BLaER1 (cell line): ENCODE data around the gene TMEM178B.

Experiments used
- H3K27ac ChIP-seq: shearing (Covaris generic); formaldehyde crosslinking; 2 replicates; pipeline ENCODE4 v1.8.1; 2022
- H3K27me3 ChIP-seq: shearing (Covaris generic); formaldehyde crosslinking; 2 replicates; pipeline ENCODE4 v1.8.1; 2022
- H3K36me3 ChIP-seq: shearing (Covaris generic); formaldehyde crosslinking; 2 replicates; pipeline ENCODE4 v1.8.1; 2022
- H3K4me1 ChIP-seq: shearing (Covaris generic); formaldehyde crosslinking; 2 replicates; pipeline ENCODE4 v1.8.1; 2022
- H3K4me2 ChIP-seq: shearing (Covaris generic); formaldehyde crosslinking; 2 replicates; pipeline ENCODE4 v1.8.1; 2022
- H3K4me3 ChIP-seq: shearing (Covaris generic); formaldehyde crosslinking; 2 replicates; pipeline ENCODE4 v1.8.1; 2022
- H3K9ac ChIP-seq: shearing (Covaris generic); formaldehyde crosslinking; 2 replicates; pipeline ENCODE4 v1.8.1; 2022
- H3K9me3 ChIP-seq: shearing (Covaris generic); formaldehyde crosslinking; 2 replicates; pipeline ENCODE4 v1.8.1; 2022
- H4K20me1 ChIP-seq: shearing (Covaris generic); formaldehyde crosslinking; 2 replicates; pipeline ENCODE4 v1.8.1; 2022
- Cebpa-rat ChIP-seq: shearing (Covaris generic); IDR thresholded peaks from 2 replicates; pipeline ENCODE4 v1.8.1; 2022

The TMEM178B gene

DNA sequence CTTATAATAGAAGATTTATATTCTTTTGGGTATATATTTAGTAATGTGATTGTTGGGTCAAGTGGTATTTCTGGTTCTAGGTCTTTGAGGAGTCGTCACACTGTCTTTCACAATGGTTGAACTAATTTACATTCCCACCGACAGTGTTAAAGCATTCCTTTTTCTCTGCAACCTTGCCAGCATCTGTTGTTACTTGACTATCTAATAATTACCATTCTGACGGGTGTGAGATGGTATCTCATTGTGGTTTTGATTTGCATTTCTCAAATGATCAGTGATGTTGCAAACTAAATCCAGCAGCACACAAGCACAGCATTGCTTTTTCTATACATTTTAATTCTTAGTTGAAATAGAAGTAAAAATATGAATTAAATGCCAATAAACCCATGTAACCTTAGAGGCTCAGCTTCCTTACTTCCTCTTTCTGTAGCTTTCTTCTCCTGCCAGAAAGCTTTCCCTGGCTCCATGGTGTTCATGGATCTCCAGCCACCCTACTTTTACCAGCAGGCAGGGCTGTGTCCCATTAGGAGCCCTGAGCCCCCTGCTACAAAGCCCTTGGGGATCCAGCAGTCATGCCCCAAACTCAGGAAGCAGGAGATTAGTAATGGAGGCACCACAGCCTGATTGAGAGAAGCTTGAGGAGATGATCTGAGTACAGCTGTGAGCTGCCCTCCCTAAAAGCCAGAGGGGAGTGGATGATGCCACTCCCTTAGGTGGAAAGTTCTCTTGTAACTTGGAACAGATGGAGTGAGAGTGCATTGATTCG lies 158.6 kb downstream of the TMEM178B start:
- Histone ChIP-seq H3K4me2 (no peak overlapping the region), H3K27ac (no peak overlapping the region), H4K20me1 (no peaks in the 10 kb centered on the region), H3K4me3 (no peak overlapping the region), H3K9ac (no peak overlapping the region), H3K9me3 (no peaks in the 10 kb centered on the region), H3K27me3 (no peaks in the 10 kb centered on the region), H3K4me1 (no peaks in the 10 kb centered on the region), H3K36me3 (no peaks in the 10 kb centered on the region)
- TF ChIP-seq Cebpa-rat: no peak

DNA sequence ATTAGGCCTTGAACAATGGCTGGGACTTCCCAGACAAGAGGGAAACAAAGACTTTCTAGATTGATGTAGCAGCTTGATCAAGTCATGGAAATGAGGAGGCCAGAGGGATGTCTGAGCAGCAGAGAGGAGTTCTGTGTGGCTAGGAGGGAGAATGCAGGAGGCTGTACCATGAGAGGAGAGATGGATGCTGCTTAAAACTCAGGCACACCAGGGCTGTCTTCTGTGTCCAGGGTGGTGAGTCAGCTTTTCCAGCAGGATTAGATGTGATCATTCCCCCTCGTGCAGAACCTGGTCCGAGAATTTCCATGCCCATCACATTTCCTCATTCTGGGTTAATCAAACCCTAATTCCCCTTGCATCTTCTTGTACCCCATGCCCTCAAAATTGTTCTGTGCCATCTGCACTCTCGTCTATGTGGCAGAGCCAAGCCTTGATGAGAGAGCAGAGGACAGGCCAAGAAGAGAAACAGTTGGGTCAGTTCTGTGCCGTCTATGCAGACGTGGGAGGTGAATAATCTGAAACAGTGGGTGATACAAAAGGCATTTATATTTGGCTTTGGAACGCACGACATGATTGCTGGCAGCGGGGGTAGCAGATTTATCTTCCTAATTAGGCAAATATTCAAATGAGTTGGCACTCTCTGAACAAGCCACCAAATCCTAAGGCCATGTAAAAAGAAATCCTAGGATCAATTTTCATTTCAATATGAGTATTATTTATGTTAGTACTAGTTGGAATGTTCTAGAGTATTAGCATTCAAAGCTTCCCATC lies 160.7 kb downstream of the TMEM178B start:
- no peaks in the 10 kb centered on the region for H3K36me3 ChIP-seq
- no peaks in the 10 kb centered on the region for H3K27me3 ChIP-seq
- no peak overlapping the region for H3K27ac ChIP-seq
- no peaks in the 10 kb centered on the region for H3K4me1 ChIP-seq
- no peaks in the 10 kb centered on the region for H4K20me1 ChIP-seq
- H3K4me3 ChIP-seq: no peak overlapping the region
- no peak for TF ChIP-seq Cebpa-rat
- H3K9me3 ChIP-seq: no peaks in the 10 kb centered on the region
- no peak overlapping the region for H3K9ac ChIP-seq
- H3K4me2 ChIP-seq: no peak overlapping the region

DNA sequence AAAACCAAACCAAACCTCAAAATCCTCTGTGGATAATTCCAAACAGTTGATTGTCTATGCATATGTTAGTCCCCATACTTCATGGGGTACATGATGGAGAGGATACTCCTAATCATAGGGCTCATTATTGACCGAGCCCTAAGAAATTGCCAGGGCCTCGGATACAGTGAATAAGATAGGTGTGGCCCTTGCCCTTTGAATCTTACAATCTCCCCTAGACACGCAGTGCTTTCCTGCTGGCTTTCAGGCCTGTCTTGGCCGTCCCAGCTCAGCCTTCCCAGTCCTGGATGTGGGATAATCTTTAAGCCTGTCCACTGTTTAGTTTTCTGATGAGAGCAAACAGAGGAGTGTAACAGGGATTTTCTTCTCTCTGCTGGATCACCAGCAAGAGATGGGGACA lies 161.8 kb downstream of the TMEM178B start:
- Histone ChIP-seq H3K27ac (no peak overlapping the region), H3K27me3 (no peaks in the 10 kb centered on the region), H3K4me2 (no peak overlapping the region), H3K36me3 (no peaks in the 10 kb centered on the region), H3K9ac (no peak overlapping the region), H3K4me3 (no peak overlapping the region), H4K20me1 (no peaks in the 10 kb centered on the region), H3K4me1 (no peaks in the 10 kb centered on the region), H3K9me3 (no peaks in the 10 kb centered on the region)
- no peak for TF ChIP-seq Cebpa-rat

DNA sequence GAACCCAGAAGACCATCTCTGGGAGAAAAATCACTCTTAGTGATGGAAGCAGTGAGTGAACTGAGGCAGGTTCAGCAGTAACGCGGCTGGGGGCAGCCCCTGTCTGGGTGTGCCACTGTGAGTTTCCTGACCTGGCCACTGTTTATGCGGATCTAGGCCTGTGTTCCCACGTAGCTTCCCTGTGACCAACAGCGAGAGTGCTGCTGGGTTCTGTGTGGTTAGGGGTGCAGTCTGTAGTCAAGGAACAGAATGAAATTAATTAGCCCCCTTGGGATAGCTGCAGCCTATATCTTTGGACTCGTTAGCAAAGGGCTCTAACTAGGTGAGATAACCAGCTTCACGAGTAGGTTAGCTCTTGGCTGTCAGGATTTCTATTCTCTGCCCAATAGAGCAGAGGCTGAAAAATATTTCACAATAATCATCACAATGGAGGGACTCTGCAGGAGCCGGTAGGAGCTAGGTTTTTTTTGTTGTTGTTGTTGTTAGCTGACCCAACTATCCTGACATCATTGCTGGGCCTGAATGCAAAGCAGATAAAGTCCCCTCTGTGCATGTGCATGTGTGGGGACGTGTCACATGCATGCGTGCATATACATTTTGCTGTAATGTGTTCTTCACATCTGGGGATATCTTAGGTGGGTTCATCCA lies 164.9 kb downstream of the TMEM178B start:
- H3K9ac ChIP-seq: no peak overlapping the region
- H4K20me1 ChIP-seq: no peaks in the 10 kb centered on the region
- no peaks in the 10 kb centered on the region for H3K9me3 ChIP-seq
- H3K4me3 ChIP-seq: no peak overlapping the region
- no peak overlapping the region for H3K4me2 ChIP-seq
- H3K27me3 ChIP-seq: no peaks in the 10 kb centered on the region
- no peak overlapping the region for H3K27ac ChIP-seq
- no peaks in the 10 kb centered on the region for H3K36me3 ChIP-seq
- peaks cover 4% of the 10 kb centered on the region; the same call in 1 of the 2 replicates for H3K4me1 ChIP-seq
- no peak for TF ChIP-seq Cebpa-rat

DNA sequence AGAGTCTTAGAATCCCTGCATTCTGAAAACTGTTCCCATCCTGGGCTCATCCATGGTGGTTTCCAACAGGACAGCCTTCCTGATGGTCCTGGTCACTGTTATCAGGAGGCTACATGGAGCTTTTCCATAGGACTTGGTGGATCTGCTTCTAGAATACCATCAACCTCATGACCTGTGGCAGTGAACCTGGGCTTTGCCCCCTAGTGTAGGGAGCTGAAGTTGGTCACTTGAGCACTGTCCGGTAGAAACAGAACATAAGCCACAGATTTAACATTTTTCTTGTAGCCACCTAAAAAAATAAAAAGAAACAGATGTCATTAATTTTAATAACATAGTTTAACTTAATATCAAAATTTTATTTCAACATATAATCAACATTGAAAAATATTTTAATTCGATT lies 165.8 kb downstream of the TMEM178B start:
- H3K4me2 ChIP-seq: no peak overlapping the region
- H4K20me1 ChIP-seq: no peaks in the 10 kb centered on the region
- H3K4me1 ChIP-seq: peaks cover 4% of the 10 kb centered on the region; the same call in 1 of the 2 replicates
- no peak overlapping the region for H3K4me3 ChIP-seq
- no peak for TF ChIP-seq Cebpa-rat
- H3K9me3 ChIP-seq: no peaks in the 10 kb centered on the region
- no peaks in the 10 kb centered on the region for H3K27me3 ChIP-seq
- H3K36me3 ChIP-seq: no peaks in the 10 kb centered on the region
- H3K9ac ChIP-seq: no peak overlapping the region
- H3K27ac ChIP-seq: no peak overlapping the region

GRCh38 chr7:141242568-141242967 lies 168.7 kb downstream of the TMEM178B start:
- Histone ChIP-seq H3K27ac (no peak overlapping the region), H3K9ac (no peak overlapping the region), H3K9me3 (no peaks in the 10 kb centered on the region), H3K4me1 (peaks cover 4% of the 10 kb centered on the region; the same call in 1 of the 2 replicates), H4K20me1 (no peaks in the 10 kb centered on the region), H3K27me3 (no peaks in the 10 kb centered on the region), H3K4me3 (no peak overlapping the region), H3K36me3 (no peaks in the 10 kb centered on the region), H3K4me2 (no peak overlapping the region)
- TF ChIP-seq Cebpa-rat: no peak

DNA sequence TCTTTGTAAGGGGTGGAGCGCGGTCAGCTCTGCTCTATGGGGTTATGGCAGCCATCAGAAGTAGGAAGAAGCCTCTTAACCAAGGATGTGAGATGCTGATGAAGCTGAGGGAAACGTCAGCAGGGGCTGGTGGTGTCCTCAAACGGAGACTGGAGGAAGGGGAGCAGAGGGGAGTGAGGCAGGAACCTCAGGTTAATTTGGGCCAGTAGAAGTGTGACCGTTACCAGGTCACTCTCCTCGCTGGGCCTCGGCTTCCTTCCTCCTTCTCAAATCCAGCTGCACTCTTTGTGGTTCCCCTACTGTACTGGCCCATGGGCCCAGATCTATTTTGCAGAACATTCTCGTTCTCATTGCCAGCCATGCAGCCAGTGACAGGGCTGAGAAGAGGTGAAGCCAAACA lies 169.5 kb downstream of the TMEM178B start:
- Histone ChIP-seq H3K4me3 (no peak overlapping the region), H4K20me1 (no peaks in the 10 kb centered on the region), H3K27ac (no peak overlapping the region), H3K9me3 (no peaks in the 10 kb centered on the region), H3K9ac (no peak overlapping the region), H3K36me3 (no peaks in the 10 kb centered on the region), H3K27me3 (no peaks in the 10 kb centered on the region), H3K4me2 (no peak overlapping the region), H3K4me1 (peaks cover 4% of the 10 kb centered on the region; the same call in 1 of the 2 replicates)
- no peak for TF ChIP-seq Cebpa-rat

GRCh38 chr7:141244435-141244834 lies 170.6 kb downstream of the TMEM178B start:
- TF ChIP-seq Cebpa-rat: no peak
- H3K36me3 ChIP-seq: no peaks in the 10 kb centered on the region
- 0 out of 2 replicates have a peak, but pooled peaks cover 5% of the 10 kb centered on the region for H3K9me3 ChIP-seq
- peaks cover 4% of the 10 kb centered on the region; the same call in 1 of the 2 replicates for H3K4me1 ChIP-seq
- no peaks in the 10 kb centered on the region for H4K20me1 ChIP-seq
- no peaks in the 10 kb centered on the region for H3K27me3 ChIP-seq
- no peak overlapping the region for H3K9ac ChIP-seq
- no peak overlapping the region for H3K4me3 ChIP-seq
- H3K4me2 ChIP-seq: no peak overlapping the region
- H3K27ac ChIP-seq: no peak overlapping the region

- no peaks in the 10 kb centered on the region for H4K20me1 ChIP-seq
- no peak overlapping the region for H3K27ac ChIP-seq
- H3K36me3 ChIP-seq: no peaks in the 10 kb centered on the region
- no peaks in the 10 kb centered on the region for H3K27me3 ChIP-seq
- no peak overlapping the region for H3K4me2 ChIP-seq
- no peak overlapping the region for H3K9ac ChIP-seq
- H3K4me1 ChIP-seq: peaks cover 4% of the 10 kb centered on the region; the same call in 1 of the 2 replicates
- TF ChIP-seq Cebpa-rat: no peak
- no peak overlapping the region for H3K4me3 ChIP-seq
- H3K9me3 ChIP-seq: 0 out of 2 replicates have a peak, but pooled peaks cover 5% of the 10 kb centered on the region
These were observed 172.6 kb downstream of the TMEM178B start for GRCh38 chr7:141246426-141246825.

GRCh38 chr7:141251180-141251579 lies 177.3 kb downstream of the TMEM178B start:
- H3K9me3 ChIP-seq: 0 out of 2 replicates have a peak, but pooled peaks cover 5% of the 10 kb centered on the region
- no peak overlapping the region for H3K9ac ChIP-seq
- TF ChIP-seq Cebpa-rat: no peak
- no peaks in the 10 kb centered on the region for H3K4me1 ChIP-seq
- H3K36me3 ChIP-seq: no peaks in the 10 kb centered on the region
- no peak overlapping the region for H3K4me2 ChIP-seq
- no peak overlapping the region for H3K27ac ChIP-seq
- H4K20me1 ChIP-seq: no peaks in the 10 kb centered on the region
- H3K27me3 ChIP-seq: no peaks in the 10 kb centered on the region
- no peak overlapping the region for H3K4me3 ChIP-seq
